ENCODE measurements around the gene RGS6. TPM values are rescaled to one million over a fixed set of nuclear protein-coding genes. Genes with fewer than 3 reads are reported as not detected.

The RGS6 gene
- total RNA-seq, 2 experiments from 2014 or later: not detected

- TF ChIP-seq CTCF (IDR thresholded peaks at IDR 0.05): no peak
- ATAC-seq (ENCODE audit: poor library complexity) (no peak), DNase-seq (no peak)
- CTCF ChIA-PET: no interaction called here
- Mint-ChIP-seq H3K4me3 (no peak overlapping the region), H3K27me3 (no peaks in the 10 kb centered on the region), H3K4me1 (ENCODE audit: low read depth) (peaks cover 40% of the 10 kb centered on the region), H3K9me3 (peaks cover 3% of the 10 kb centered on the region), H3K27ac (no peak overlapping the region), H3K36me3 (ENCODE audit: low read depth) (no peaks in the 10 kb centered on the region)
- Histone ChIP-seq H3K36me3 (ENCODE audit: insufficient read depth, low read length) (no peaks in the 10 kb centered on the region), H3K27ac (ENCODE audit: low read depth in 1 of 2, low read length in 2 of 2) (no peak overlapping the region), H3K27me3 (ENCODE audit: control insufficient read depth in 1 of 2, insufficient read depth in 2 of 2, low read length in 2 of 2) (no peaks in the 10 kb centered on the region), H3K4me3 (ENCODE audit: low read length) (no peak overlapping the region), H3K4me1 (ENCODE audit: insufficient read depth, low read length) (peaks cover 12% of the 10 kb centered on the region), H3K9me3 (ENCODE audit: control insufficient read depth in 1 of 2, insufficient read depth in 1 of 2, low read length in 2 of 2) (peaks cover 0 to 3% of the 10 kb centered on the region in 2 experiments)
- POLR2A ChIA-PET: interaction anchor here (0.6 kb wide), 1 partner anchor 377 kb away, joined by 3 read pairs; no protein-coding TSS in a partner anchor
- intact Hi-C loops (cut with DNase I, micrococcal nuclease): loop anchor here in 1 of 2 experiments (10.0 kb wide), 1 partner anchor 1130 kb away; no protein-coding TSS in a partner anchor
Measured at GRCh38 chr14:72525087-72525915, 593.1 kb downstream of the RGS6 start.

DNA sequence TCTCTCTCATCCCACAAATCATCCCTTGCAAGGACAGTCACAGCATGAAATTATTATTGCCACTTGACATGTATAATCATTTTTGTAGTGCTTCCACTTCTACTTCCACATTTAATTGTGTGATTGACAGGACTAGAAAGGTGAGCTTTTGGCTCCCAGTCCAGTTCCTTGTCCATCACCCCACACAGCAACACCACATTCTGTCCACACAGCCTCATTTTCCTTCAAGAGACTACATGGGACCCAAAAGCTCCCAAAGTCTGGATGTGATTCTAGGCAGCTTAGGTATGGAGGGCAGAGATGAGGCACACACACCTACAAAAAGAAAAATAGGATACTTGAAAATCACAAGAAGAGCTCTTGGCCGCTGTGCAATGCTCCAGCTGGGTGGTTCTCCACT is 595.4 kb downstream of the RGS6 start:
- H3K9me3 ChIP-seq (ENCODE audit: control insufficient read depth in 1 of 2, insufficient read depth in 1 of 2, low read length in 2 of 2): no peaks in the 10 kb centered on the region
- ATAC-seq (ENCODE audit: poor library complexity): no peak
- H3K36me3 Mint-ChIP-seq (ENCODE audit: low read depth): no peaks in the 10 kb centered on the region
- ChIA-PET CTCF (interaction anchor here (0.6 to 2.1 kb wide), 2 partner anchors 271 to 377 kb away, joined by 4 read pairs; no protein-coding TSS in a partner anchor), POLR2A (interaction anchor here (1.2 kb wide), 1 partner anchor 67 kb away, joined by 5 read pairs; no protein-coding TSS in a partner anchor)
- no peak overlapping the region for H3K27ac Mint-ChIP-seq
- H3K27me3 Mint-ChIP-seq: no peaks in the 10 kb centered on the region
- H3K4me1 ChIP-seq (ENCODE audit: insufficient read depth, low read length): peaks cover 18% of the 10 kb centered on the region
- no peak overlapping the region for H3K27ac ChIP-seq (ENCODE audit: low read depth in 1 of 2, low read length in 2 of 2)
- no peak overlapping the region for H3K4me3 Mint-ChIP-seq
- no peak for TF ChIP-seq CTCF (IDR thresholded peaks at IDR 0.05)
- H3K9me3 Mint-ChIP-seq: peaks cover 4% of the 10 kb centered on the region
- H3K4me3 ChIP-seq (ENCODE audit: low read length): no peak overlapping the region
- intact Hi-C loops (cut with DNase I, micrococcal nuclease): loop anchor here in 1 of 2 experiments (10.0 kb wide), 1 partner anchor 1127 kb away; no protein-coding TSS in a partner anchor
- H3K36me3 ChIP-seq (ENCODE audit: insufficient read depth, low read length): no peaks in the 10 kb centered on the region
- DNase-seq: no peak
- no peaks in the 10 kb centered on the region for H3K27me3 ChIP-seq (ENCODE audit: control insufficient read depth in 1 of 2, insufficient read depth in 2 of 2, low read length in 2 of 2)
- peaks cover 38% of the 10 kb centered on the region for H3K4me1 Mint-ChIP-seq (ENCODE audit: low read depth)

- Histone ChIP-seq H3K27me3 (ENCODE audit: control insufficient read depth in 1 of 2, insufficient read depth in 2 of 2, low read length in 2 of 2) (no peaks in the 10 kb centered on the region), H3K36me3 (ENCODE audit: insufficient read depth, low read length) (no peaks in the 10 kb centered on the region), H3K4me1 (ENCODE audit: insufficient read depth, low read length) (peaks cover 23% of the 10 kb centered on the region), H3K9me3 (ENCODE audit: control insufficient read depth in 1 of 2, insufficient read depth in 1 of 2, low read length in 2 of 2) (peaks cover 0 to 4% of the 10 kb centered on the region in 2 experiments), H3K27ac (ENCODE audit: low read depth in 1 of 2, low read length in 2 of 2) (no peak overlapping the region), H3K4me3 (ENCODE audit: low read length) (no peak overlapping the region)
- Mint-ChIP-seq H3K4me1 (ENCODE audit: low read depth) (peaks cover 45% of the 10 kb centered on the region), H3K36me3 (ENCODE audit: low read depth) (no peaks in the 10 kb centered on the region), H3K4me3 (no peak overlapping the region), H3K27me3 (no peaks in the 10 kb centered on the region), H3K9me3 (peaks cover 6% of the 10 kb centered on the region), H3K27ac (no peak overlapping the region)
- intact Hi-C loops (cut with DNase I, micrococcal nuclease): loop anchor here in 1 of 2 experiments (10.0 kb wide), 1 partner anchor 1127 kb away; no protein-coding TSS in a partner anchor
- CTCF ChIA-PET: interaction anchor here (0.6 to 2.1 kb wide), 2 partner anchors 270 to 377 kb away, joined by 4 read pairs; no protein-coding TSS in a partner anchor
- TF ChIP-seq CTCF (IDR thresholded peaks at IDR 0.05): no peak
- ATAC-seq (ENCODE audit: poor library complexity) (no peak), DNase-seq (no peak)
- POLR2A ChIA-PET: interaction anchor here (1.2 kb wide), 1 partner anchor 66 kb away, joined by 5 read pairs; no protein-coding TSS in a partner anchor
Measured at GRCh38 chr14:72528059-72528862, 596.0 kb downstream of the RGS6 start.

Measured in CD4-positive, alpha-beta T cell (primary cell).